HG03439 (cell line): Measurements from ENCODE around the gene GPC5.
"Not testable (repeated sequence)": the region's sequence is repeated elsewhere in the genome, so short reads cannot be mapped to it uniquely, and the experiment has no call there.

Source experiments
- ATAC-seq: cut with Tn5 transposase; IDR thresholded peaks from one replicate; pipeline ENCODE4 v1.9.1; 2021; ENCODE audit warnings: mild to moderate bottlenecking, moderate library complexity; ENCODE audit not compliant: unreplicated experiment

The GPC5 gene

DNA sequence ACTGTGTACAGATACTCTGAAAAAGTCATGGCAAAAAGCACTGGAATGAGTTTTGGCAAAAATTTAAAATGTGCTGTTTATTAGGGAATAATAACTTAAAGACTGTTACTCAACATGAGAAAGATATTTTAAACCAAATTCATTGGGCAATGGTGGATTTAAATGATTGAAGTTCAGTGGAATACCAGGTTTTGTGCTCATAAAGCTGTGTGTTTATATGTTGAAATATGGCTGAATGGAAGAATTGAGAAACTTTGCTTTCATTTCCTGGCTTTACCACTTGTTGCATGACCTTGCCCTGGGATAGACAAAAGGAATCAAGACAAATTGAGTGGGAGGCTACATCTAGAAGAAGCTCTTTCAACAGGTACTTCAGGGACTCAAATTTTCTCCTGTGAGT lies 246.4 kb downstream of the GPC5 start:
- ATAC-seq = no peak

DNA sequence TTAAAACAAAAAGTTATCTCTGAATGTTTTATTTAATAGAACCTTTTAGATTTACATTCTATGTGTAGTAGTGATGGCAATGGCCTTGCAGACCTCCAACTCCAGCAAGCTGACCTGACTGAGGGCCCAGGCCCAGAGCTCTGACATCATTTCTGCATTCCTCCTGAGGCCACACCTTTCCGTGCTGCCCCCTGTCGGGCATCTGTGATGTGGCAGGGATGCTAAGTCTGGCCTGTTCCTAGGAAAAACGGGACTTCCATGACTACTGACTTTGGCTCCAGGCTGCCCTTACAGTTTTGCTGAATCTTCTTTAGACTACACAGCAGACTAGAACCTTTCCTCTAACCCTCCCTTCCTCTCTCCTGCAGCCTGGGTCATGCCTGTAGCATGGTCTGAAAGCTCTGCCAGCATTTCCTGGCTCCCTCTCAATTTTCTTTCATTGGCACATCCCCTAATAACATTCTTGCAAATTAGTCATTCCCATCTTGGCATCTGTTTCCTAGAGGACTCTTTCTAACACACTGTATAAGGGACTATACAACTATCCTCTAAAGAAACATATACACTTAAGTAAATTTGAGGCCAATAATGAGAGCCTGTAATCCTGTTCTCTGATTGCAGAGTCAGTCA lies 249.1 kb downstream of the GPC5 start:
- peak; percentile 63 for ATAC-seq

DNA sequence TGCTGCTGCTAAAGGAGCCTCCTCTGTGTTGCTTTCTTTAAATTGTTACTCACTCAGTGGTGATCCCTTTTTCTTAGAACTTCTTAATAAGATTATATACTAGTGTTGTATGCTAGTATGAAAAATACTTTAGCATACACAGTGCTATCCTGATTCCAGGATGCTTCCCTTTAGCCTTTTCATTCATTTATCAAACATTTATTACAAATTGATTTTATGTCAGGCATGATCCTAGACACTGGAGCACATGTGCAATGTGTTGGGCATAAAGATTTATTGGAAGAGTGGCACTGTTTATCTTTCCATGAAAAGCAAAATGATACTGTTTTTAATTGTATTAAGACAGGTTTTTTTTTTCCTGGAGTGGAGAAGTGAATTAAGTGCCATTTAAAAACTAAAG lies 249.6 kb downstream of the GPC5 start:
- ATAC-seq = no peak

DNA sequence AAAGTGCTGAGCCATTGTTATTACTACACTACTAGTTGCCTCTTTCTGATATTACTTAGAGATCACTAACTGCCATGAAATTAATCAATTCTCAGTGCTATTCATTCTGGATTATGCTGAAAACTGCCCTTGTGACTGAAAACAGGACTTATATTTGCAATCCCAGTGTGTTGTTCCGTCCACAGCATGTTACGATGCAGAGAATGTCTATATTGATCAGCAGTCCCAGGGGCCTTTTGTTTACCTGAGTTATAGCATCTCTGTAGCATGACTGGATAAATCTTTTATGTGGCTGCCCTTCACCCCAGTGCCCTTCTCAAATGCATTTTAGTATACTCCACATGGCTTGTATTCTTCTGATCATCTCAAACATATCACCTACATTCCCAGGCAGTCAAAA lies 251.0 kb downstream of the GPC5 start:
- ATAC-seq = no peak

DNA sequence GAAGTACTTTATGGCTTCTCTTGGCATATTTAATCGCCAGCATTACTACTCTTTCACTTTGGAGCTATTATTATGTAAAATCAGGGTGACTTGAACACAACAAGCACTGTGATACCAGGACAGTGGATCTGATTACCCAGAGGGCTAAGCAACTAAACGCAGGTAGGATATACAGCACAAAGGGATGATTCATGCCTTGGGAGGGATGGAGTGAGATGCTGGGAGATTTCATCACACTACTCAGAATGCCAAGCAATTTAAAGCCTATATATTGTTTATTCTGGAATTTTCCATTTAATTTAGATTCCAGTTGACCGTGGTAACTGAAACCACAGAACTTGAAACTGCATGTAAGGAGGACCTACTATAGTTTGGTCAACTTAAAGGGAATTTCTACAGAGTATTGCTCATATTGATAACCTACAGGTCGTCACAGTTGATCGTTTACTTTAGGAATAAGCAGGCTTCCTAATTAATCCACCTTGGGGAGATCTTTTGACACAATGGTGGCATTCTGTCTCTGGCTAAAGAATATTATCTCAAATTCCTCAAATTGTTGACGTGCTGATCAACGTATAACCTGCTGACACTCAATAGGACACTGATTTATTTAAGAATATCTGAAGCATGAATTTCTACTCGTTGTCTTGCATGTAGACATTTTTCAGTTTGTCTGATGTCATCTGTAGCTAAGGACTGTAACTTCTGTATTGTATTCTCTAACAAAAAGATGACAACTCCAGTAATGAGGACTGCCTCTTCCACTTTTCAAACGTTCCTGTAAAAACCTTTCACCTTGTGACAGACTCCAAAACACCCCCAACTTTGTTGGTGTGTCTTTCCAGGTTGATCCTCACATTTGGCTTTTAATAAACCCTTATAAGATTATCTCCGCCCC lies 254.2 kb downstream of the GPC5 start:
- no peak for ATAC-seq

DNA sequence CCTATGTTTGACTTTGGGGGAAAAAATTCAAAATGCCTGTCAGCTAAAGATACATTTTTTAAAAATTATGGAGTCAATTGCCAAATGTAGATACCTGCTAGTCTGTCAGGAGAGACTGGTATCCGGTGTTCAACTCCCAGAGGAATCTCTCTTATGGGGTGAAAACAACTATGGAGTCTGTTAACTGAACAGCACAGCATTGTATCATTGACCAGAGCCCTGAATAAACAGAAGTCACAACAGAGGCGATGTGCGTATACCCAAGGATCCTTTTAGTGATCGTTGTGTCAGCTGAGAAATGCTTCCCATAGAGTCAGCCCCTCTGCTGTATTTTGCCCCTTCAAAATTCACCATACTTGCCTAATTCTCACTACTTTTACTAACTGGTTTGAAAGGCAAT lies 257.3 kb downstream of the GPC5 start:
- no peak for ATAC-seq

DNA sequence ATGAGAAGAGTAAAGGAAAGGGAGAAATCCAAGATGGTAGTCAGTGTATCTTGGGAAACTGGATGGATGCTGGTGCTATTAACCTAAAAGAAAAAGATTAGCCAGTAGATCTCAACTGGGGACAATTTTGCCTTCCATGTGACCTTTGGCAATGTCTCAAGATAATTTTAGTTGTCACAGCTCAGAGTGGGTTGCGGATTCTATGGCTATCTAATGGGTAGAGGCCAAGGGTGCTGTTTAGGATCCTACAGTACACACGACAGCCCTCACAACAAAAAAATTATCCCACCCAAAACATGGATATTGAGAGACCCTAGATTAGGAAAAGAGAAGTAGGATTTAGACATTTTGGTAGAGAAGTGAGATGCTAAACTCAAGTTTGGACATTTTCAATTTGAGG lies 258.9 kb downstream of the GPC5 start:
- ATAC-seq = no peak

DNA sequence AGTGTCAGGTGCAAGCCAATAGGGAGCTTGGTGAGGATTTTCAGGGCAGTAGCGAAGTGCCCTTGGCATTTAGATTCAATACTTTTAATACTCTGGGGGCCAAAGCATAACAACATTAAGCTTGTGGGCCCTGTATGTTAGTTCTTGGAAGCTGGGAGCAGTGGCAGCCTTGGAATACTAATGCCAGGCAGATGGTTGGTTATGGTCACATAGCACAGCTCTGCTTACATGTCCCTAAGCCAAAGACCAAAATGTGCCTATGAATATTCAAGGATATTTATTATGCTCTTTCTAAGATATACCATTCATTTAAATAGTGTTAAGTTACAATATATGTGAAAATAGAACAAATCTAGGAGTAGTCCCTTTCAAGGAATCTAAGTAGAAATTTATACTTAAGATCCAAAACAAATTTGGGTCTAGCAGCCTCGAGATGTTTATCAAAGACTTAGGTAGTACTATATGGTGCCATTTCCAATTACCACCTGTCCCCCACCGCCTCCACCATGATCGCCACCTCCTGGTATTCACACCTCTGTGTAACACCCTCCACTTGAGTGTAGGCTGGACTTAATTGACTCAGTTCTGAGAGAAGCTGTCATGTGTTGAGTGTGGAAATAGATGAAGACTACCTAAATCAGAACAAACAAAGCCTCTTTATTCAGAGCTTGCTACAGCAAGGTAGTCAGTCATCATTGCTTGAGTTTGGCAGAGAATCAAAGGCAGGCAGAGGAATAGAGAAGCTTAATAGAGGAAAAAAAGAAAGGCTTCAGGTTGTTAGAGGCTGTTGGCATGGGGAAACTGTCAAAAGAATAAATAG lies 261.0 kb downstream of the GPC5 start:
- no peak for ATAC-seq

DNA sequence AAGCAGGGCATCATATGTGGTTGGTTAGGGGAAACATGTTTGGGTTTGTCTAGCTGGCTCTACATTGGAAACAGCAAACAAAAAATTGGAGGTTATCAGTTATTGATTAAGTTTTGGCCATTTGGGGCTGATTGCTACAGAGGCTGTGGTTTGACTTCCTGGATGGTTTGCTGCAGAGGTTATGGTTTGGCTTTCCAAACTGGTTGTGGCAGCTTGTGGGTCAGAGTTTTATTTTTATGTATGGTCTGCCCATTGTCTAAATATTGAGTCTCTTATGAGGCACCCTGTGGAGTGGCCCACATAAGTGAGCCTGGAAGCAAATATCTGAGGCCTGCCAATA lies 261.6 kb downstream of the GPC5 start:
- ATAC-seq = no peak

DNA sequence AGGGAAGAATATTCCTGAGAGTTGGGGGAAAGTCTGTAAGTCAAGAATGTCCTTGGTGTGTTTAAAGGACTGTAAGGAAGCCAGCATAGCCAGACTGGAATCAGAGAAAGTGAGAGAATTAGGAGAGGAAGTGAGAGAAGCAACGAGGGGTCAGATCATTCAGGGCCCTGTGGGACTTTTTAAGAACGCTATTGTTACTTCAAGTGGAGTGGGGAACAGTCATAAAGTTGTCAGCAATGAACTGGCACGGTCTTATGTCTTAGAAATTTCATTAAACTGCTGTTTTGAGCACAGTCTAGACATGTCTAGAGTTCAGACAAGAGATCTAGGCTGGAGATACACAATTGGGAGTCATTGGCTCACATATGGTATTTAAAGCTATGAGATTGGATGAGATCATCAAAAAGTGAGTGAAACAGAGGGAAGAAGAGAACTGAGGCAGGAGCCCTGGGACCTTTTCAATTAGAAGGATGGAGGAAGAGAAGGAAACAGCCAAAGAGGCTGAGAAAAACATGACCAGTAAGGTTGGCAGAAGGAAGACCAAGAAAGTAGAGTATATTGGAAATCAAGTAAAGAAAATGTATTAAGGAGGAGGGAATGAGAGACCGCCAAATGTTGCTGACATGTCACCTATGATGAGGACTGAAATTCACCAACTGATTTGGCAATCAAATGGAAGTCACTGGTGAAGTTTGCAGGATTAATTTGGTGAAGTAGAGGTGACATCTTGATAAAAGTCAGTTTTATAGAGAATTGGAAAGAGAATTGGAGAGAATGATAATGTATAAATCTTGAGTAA lies 263.5 kb downstream of the GPC5 start:
- no peak for ATAC-seq

DNA sequence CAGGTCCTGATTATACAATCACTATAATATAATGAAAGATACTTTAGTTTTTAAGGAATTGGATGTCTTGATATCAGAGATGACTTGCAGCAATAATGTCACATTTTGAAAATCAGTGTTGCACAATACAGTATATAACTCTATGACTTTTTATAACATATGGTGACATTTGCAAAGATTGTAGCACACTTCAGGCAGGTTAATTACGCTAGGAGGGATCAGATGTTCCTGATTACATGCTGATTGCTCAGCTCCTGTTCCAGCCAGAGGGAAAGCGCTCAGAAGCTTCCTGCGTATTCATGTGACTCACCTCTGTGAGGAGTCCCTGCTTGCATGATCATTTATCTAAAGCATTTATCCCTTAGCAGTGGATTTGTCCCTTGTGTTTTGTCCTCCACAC lies 265.6 kb downstream of the GPC5 start:
- no peak for ATAC-seq

DNA sequence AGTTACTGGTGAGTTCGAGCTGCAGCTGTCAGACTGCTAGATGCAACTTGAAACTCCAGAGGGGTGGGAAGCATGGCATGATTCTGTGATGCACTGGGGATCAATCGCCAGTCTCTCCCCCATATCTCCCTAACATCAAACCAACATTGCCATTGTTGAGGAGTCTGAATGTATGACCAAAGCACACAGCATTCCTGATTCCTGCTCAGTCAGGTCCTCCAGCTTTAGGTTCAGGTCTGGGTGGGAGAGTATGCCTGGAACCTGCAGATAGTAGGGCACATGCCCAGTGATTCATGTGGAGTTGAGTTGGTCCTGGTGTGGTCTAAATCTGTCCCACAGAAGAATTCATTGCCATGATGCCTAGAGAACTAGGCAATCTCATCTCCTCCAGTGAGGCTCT lies 269.1 kb downstream of the GPC5 start:
- ATAC-seq = no peak

DNA sequence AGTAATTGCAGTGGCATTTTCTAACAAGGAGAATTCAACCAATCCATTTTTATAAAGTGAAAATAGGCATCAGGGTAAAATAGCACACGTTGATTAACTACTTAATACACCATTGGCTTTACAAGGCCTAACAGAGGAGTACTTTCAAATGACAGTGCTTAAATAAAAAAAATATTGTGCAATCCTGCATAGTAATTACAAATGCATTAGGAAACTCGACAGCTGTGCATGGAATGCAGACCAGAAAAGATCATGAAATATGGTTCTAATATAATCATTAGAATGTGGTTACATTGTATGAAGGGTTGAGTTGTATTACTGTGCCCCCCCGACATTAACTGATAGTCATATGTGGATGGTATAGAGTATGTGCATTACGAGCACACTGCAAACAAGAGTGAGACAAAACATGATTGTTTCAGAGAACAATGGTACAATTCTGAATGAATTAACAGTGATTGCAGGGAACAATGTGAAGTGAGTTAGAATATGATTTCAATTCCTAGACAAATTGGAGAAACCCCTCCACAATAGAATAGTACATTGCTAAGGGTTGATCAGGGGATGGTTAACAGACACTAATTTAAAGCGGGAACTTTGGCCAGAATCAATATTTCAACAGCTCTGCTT lies 270.6 kb downstream of the GPC5 start:
- ATAC-seq = no peak

DNA sequence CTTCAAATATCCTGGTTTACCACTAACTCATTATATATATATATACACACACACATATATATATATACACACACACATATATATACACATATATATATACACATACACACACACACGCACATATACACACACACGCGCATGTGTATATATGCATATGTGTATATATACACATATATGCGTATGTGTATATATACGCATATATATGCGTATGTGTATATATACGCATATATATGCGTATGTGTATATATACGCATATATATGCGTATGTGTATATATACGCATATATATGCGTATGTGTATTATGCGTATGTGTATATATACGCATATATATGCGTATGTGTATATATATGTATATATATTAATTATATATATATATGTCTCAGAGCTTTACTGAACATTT lies 275.9 kb downstream of the GPC5 start:
- not testable (repeated sequence) for ATAC-seq

DNA sequence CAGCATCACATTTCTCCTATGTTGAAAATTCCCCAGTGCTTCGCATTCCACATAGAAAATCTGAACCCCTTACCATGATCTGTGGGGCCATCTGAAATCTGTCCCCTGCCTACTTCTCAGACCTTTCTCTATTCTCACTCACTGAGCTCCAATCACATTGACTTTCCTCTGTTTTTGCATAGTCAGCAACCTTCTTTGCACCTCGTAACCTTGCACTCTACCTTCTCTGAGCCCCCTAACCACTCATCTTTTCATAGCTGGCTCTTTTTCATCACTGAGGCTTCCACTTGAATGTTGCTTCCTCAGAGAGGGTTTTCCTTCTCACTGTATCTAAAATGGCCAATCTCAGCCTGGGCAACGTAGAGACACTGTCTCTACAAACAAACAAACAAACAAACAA lies 286.3 kb downstream of the GPC5 start:
- ATAC-seq = no peak

DNA sequence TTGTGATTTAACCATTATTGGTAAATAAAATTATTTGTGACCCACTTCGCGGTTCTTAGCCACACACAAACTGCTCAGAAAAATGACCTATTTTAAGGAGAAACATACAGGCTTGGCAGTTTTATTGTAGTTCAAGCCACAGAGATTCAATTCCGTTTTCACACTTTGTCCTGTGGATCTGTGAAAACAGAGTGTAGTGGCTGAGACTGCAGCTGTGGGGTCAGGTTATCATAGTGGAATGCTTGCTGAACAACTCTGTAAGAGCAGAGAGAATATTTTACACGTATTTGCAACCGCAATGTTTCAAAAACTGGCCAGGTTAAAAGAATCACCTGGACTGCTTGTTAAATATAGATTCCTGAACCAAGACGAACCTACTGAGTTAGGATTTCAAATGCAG lies 292.5 kb downstream of the GPC5 start:
- no peak for ATAC-seq

DNA sequence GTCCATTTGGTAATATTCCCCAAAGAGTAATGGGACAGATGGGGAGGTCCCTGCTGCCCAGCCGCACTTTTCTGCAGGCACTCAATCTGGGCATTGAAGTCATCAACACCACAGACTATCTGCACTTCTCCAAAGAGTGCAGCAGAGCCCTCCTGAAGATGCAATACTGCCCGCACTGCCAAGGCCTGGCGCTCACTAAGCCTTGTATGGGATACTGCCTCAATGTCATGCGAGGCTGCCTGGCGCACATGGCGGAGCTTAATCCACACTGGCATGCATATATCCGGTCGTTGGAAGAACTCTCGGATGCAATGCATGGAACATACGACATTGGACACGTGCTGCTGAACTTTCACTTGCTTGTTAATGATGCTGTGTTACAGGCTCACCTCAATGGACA lies 295.0 kb downstream of the GPC5 start:
- no peak for ATAC-seq

DNA sequence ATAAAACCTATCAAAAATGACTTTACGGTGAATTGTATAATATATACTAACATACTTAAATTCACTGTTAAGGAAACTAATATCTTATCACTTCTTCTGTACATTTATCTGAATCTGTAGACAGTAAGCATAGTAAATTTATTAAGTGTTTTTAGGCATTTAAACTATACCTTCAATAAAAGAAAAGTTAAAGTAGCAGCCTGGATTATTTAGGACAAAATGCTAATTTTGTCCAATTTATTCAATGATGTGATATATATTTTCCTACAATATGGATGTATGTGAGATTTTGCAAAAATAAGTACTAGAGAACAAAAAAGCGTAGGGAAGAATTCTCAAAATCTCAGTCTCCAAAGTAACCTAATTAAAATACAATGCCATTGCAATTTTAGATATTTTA lies 299.9 kb downstream of the GPC5 start:
- ATAC-seq = no peak

DNA sequence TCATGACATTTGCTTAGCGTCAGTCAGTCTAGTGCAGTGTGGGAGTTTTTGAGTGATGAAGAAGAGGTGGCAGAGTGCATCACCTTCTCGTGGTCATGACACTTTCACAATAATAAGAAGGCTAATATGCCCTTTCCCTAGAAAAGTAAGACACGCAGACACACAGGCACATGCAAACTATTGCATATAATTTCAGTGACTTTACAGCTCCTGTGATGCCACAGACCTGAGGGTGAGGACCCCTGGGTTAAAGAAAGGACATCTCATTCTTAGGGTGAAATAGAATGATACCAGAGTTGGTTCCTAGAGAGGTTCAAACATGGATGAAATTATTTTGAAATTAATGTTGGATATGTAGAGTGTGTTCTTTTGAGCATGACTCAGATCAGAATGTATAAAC lies 300.3 kb downstream of the GPC5 start:
- ATAC-seq = no peak

DNA sequence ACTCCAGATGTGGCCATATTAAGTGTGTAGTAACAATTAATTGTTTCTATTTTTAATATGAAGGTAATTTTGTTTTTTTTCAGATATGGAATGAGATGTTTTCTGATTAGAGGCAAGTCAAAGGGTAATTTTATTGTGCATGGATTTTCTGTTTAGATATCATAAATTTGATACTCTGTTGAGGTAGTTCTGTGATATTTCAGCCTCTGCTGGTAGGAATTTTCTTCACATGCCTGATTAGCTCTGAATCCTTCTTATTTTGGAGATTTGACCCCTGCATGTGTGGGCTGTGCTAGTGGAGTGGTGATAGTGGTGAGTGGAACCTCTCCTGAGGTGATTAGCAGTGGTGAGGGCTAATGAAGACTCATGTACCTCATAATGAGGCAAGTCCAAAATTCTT lies 301.4 kb downstream of the GPC5 start:
- ATAC-seq = no peak

DNA sequence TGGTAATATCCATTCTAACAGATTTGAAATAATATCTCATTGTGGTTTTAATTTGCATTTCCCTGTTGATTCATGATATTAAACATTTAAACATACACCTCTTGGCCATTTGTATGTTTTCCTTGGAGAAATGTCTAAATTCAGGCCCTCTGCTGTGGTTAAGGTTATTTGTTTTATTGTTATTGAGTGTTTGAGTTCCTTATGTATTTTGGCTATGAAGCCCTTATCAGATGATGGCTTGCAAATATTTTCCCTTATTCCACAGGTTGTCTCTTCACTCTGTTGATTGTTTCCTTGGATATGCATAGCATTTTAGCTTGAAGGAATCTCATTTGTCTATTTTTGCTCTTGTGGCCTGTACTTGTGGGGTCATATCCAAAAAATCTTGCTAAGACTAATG lies 303.6 kb downstream of the GPC5 start:
- no peak for ATAC-seq
